K562 (cell line): ENCODE data around the gene SLC4A11. TPM values are rescaled to one million over a fixed set of nuclear protein-coding genes. Genes with fewer than 3 reads are reported as not detected.

ENCODE experiments used
- DPF2 ChIP-seq: fragments of 450-650 bp; IDR thresholded peaks from 2 replicates; pipeline ENCODE4 v1.6.1; 2016
- EWSR1 ChIP-seq: fragments of 450-650 bp; IDR thresholded peaks from 2 replicates; pipeline ENCODE4 v1.6.1; 2018; ENCODE audit warnings: borderline replicate concordance, mild to moderate bottlenecking, low read depth, moderate library complexity; ENCODE audit not compliant: partially characterized antibody
- ILF3 ChIP-seq: fragments of 450-650 bp; IDR thresholded peaks from 2 replicates; pipeline ENCODE4 v1.6.1; 2018; ENCODE audit warnings: antibody characterized with exemption, mild to moderate bottlenecking, moderate library complexity, borderline replicate concordance
- MAZ ChIP-seq, 2 experiments: fragments of 450-650 bp in 1 of 2; sonication (generic) in 1 of 2; formaldehyde crosslinking; IDR thresholded peaks in 1 of 2; conservative IDR thresholded peaks in 1 of 2; 2 replicates each; pipeline versions ENCODE4 v1.4.0 to v1.5.0; 2020; ENCODE audit warnings: mild to moderate bottlenecking in 1 of 2, missing genetic modification reagents in 1 of 2
- MXI1 ChIP-seq: IDR thresholded peaks from 2 replicates; pipeline ENCODE4 v1.6.1; 2011; ENCODE audit warnings: low read depth, mild to moderate bottlenecking, improper control_type of control experiment, low read length
- NR2F6 ChIP-seq: fragments of 450-650 bp; formaldehyde crosslinking; IDR thresholded peaks from 2 replicates; pipeline ENCODE4 v1.4.0; 2020; ENCODE audit warnings: mild to moderate bottlenecking
- TEAD4 ChIP-seq, 2 experiments: sonication (generic) in 1 of 2; formaldehyde crosslinking in 1 of 2; IDR thresholded peaks; 2 replicates each; pipeline versions ENCODE4 v1.6.1 to v1.8.0; 2012 to 2022; ENCODE audit warnings: borderline replicate concordance in 1 of 2, inconsistent platforms in 1 of 2, low read length in 1 of 2, mild to moderate bottlenecking in 1 of 2, missing genetic modification reagents in 1 of 2
- TGIF2 ChIP-seq: sonication (generic); formaldehyde crosslinking; IDR thresholded peaks from 2 replicates; pipeline ENCODE4 v1.8.1; 2022; ENCODE audit warnings: mild to moderate bottlenecking, missing genetic modification reagents, moderate library complexity
- ZNF197 ChIP-seq: fragments of 200-800 bp; sonication (Bioruptor generic); IDR thresholded peaks from 2 replicates; pipeline ENCODE4 v1.6.1; 2016; ENCODE audit warnings: low read depth, missing genetic modification characterization, missing compliant biosample characterization
- ZNF232 ChIP-seq: sonication (generic); formaldehyde crosslinking; IDR thresholded peaks from 2 replicates; pipeline ENCODE4 v1.8.0; 2022; ENCODE audit warnings: mild to moderate bottlenecking, missing genetic modification reagents
- polyA plus RNA-seq, 8 experiments: library from polyadenylated mRNA; depleted of rRNA in 4 of 8; stranded (reverse) in 5 of 8; unstranded in 3 of 8; fragments of >200 nt; fragmentation: Nextera tagmentation in 2 of 8; fragmentation: Illumina TruSeq in 1 of 8; extraction: Ambion mirVana in 2 of 8; extraction: Trizol in 1 of 8; gene quantifications; 2 replicates each; pipeline versions ENCODE4 v1.2.1 to v1.2.3, GENCODE V29; 2011 to 2014; ENCODE audit warnings: inconsistent platforms in 1 of 8, missing spikeins in 1 of 8
- total RNA-seq, 7 experiments: library from RNA; depleted of rRNA in 6 of 7; stranded (reverse); fragments of >200 nt in 6 of 7; fragmentation: Illumina TruSeq in 2 of 7; extraction: Trizol in 2 of 7; gene quantifications; 2 replicates each; pipeline versions ENCODE4 v1.2.1 to v1.2.3, GENCODE V29; 2011 to 2021; ENCODE audit warnings: low replicate concordance in 1 of 7
- TF ChIP-seq, protein P1 (sequence below), 2 experiments: fragments of 450-650 bp in 1 of 2; sonication (generic) in 1 of 2; formaldehyde crosslinking in 1 of 2; IDR thresholded peaks; 2 replicates each; pipeline versions ENCODE4 v1.7.1 to v1.9.0; 2016 to 2022; ENCODE audit warnings: inconsistent platforms in 1 of 2, mild to moderate bottlenecking in 1 of 2, missing genetic modification reagents in 1 of 2

The SLC4A11 gene
- total and polyA plus RNA-seq, 9 of the 15 experiments (the other 6 are each of a cell fraction or from before 2014, with no cell fraction given) = 0.10 to 2.0 (median 0.20) TPM

DNA sequence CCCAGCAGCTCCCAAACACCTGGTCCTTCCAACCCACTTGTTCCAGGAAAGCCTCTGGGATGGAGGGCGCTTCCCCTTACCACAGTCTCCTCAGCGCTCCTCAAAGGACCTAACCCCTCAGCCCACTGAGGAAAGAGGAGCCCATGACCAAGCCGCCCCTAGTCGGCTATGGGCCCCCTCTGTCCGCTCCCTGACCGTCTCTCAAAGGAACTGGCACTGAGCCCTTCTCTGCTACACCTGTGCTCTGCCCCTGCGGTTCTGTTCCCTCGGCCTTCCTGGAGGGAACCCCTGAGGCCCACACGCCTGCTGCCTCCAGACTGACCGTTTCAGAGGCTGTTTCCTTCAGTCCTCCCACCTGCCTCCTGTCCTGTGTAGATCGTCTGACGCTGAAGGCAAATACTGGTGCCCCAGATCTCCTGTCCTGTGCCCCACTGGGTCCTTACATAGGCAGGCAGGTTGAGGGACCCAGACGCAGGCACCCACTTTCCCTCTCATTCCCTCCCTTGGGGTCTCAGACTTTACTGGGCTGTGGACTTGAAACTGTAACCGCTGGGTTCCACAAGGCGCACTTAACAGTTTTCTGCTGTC, 1.9 kb upstream of the SLC4A11 start (continued):
- TF ChIP-seq, protein P1, sequence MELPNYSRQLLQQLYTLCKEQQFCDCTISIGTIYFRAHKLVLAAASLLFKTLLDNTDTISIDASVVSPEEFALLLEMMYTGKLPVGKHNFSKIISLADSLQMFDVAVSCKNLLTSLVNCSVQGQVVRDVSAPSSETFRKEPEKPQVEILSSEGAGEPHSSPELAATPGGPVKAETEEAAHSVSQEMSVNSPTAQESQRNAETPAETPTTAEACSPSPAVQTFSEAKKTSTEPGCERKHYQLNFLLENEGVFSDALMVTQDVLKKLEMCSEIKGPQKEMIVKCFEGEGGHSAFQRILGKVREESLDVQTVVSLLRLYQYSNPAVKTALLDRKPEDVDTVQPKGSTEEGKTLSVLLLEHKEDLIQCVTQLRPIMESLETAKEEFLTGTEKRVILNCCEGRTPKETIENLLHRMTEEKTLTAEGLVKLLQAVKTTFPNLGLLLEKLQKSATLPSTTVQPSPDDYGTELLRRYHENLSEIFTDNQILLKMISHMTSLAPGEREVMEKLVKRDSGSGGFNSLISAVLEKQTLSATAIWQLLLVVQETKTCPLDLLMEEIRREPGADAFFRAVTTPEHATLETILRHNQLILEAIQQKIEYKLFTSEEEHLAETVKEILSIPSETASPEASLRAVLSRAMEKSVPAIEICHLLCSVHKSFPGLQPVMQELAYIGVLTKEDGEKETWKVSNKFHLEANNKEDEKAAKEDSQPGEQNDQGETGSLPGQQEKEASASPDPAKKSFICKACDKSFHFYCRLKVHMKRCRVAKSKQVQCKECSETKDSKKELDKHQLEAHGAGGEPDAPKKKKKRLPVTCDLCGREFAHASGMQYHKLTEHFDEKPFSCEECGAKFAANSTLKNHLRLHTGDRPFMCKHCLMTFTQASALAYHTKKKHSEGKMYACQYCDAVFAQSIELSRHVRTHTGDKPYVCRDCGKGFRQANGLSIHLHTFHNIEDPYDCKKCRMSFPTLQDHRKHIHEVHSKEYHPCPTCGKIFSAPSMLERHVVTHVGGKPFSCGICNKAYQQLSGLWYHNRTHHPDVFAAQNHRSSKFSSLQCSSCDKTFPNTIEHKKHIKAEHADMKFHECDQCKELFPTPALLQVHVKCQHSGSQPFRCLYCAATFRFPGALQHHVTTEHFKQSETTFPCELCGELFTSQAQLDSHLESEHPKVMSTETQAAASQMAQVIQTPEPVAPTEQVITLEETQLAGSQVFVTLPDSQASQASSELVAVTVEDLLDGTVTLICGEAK (IDR thresholded peaks at IDR 0.05) = no peak
- TF ChIP-seq, protein P1 (CRISPR knock-in tag; IDR thresholded peaks at IDR 0.05) = no peak
- no peak for TF ChIP-seq MAZ (CRISPR knock-in tag; conservative IDR thresholded peaks at IDR 0.05 in 1 of 2, IDR thresholded peaks at IDR 0.05 in 1 of 2)
- TF ChIP-seq EWSR1 = no peak
- no peak for TF ChIP-seq DPF2
- no peak for TF ChIP-seq ZNF232 (CRISPR knock-in tag)
- TF ChIP-seq MXI1 = no peak
- no peak for TF ChIP-seq NR2F6
- TF ChIP-seq TGIF2 (CRISPR knock-in tag) = no peak
- no peak for TF ChIP-seq ZNF197 (CRISPR knock-in tag)
- no peak for TF ChIP-seq TEAD4 (IDR thresholded peaks at IDR 0.05; ENCODE audit: low read length)
- no peak for TF ChIP-seq TEAD4 (CRISPR knock-in tag; IDR thresholded peaks at IDR 0.05; ENCODE audit: borderline replicate concordance)
- no peak for TF ChIP-seq ILF3
